ENCODE data around the gene SDK1. TPM values are rescaled to one million over a fixed set of nuclear protein-coding genes. Genes with fewer than 3 reads are reported as not detected.

Gene SDK1
- total RNA-seq, 4 donors from 2014 or later = 1.3 to 5.0 (median 2.0) TPM

DNA sequence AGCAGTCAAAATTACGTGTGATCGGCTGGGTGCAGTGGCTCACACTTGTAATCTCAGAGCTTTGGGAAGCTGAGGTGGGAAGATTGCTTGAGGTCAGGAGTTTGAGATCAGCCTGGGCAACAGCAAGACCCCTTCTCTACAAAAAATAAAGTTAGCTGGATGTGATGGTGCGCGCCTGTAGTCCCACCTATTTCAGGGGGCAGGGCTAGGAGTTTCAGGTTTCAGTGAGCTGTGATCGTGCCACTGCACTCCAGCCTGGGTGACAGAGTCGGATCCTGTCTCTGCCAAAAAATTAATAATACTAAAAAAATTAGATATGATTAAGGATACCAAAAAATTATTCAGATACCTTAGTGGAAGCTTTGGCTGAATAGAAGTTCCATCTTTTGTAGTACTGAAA, 136.4 kb downstream of the SDK1 start:
- Histone ChIP-seq H3K4me1 (no peaks in the 10 kb centered on the region), H3K27me3 (no peaks in the 10 kb centered on the region), H3K27ac (no peak overlapping the region), H3K9me3 (no peaks in the 10 kb centered on the region), H3K4me3 (replicated peaks in 1 of 3) (no peak overlapping the region), H3K36me3 (no peaks in the 10 kb centered on the region)
- TF ChIP-seq POLR2A (IDR thresholded peaks at IDR 0.05) = no peak
- TF ChIP-seq, protein P1, sequence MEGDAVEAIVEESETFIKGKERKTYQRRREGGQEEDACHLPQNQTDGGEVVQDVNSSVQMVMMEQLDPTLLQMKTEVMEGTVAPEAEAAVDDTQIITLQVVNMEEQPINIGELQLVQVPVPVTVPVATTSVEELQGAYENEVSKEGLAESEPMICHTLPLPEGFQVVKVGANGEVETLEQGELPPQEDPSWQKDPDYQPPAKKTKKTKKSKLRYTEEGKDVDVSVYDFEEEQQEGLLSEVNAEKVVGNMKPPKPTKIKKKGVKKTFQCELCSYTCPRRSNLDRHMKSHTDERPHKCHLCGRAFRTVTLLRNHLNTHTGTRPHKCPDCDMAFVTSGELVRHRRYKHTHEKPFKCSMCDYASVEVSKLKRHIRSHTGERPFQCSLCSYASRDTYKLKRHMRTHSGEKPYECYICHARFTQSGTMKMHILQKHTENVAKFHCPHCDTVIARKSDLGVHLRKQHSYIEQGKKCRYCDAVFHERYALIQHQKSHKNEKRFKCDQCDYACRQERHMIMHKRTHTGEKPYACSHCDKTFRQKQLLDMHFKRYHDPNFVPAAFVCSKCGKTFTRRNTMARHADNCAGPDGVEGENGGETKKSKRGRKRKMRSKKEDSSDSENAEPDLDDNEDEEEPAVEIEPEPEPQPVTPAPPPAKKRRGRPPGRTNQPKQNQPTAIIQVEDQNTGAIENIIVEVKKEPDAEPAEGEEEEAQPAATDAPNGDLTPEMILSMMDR (IDR thresholded peaks at IDR 0.05) = no peak
- intact Hi-C loops (cut with DNase I) = no loop called here
- DNase-seq = no peak
- 62 to 88% methylated on average over 6 of the region's 6 CpGs for WGBS, 2 donors

DNA sequence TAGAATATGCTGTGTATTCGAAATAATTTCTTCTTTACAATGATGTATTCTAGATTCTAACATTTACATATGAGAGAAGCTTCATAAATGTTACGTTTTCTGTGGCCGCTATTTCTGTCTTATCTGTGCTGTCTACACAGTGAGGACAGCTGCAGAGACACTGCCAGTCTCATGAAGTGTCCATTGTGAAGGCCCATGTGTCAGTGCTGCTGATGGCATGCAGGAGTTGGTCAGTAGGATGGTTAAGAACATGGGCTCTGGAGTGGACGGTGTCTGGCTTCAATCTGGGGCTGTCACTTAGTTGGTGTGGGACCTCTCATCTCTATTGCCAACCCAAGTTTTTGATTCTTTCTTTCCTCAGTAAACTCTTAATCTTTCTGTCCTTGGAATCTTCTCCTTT, 137.3 kb downstream of the SDK1 start:
- no peak for TF ChIP-seq POLR2A (IDR thresholded peaks at IDR 0.05)
- TF ChIP-seq, protein P1 (IDR thresholded peaks at IDR 0.05) = no peak
- H3K4me1 ChIP-seq = no peaks in the 10 kb centered on the region
- H3K9me3 ChIP-seq = no peaks in the 10 kb centered on the region
- intact Hi-C loops (cut with DNase I) = no loop called here
- H3K27ac ChIP-seq = no peak overlapping the region
- no peaks in the 10 kb centered on the region for H3K36me3 ChIP-seq
- 91 to 92% methylated on average over 4 of the region's 4 CpGs for WGBS, 2 donors
- no peak for DNase-seq
- H3K4me3 ChIP-seq (replicated peaks in 1 of 3) = no peak overlapping the region
- no peaks in the 10 kb centered on the region for H3K27me3 ChIP-seq

DNA sequence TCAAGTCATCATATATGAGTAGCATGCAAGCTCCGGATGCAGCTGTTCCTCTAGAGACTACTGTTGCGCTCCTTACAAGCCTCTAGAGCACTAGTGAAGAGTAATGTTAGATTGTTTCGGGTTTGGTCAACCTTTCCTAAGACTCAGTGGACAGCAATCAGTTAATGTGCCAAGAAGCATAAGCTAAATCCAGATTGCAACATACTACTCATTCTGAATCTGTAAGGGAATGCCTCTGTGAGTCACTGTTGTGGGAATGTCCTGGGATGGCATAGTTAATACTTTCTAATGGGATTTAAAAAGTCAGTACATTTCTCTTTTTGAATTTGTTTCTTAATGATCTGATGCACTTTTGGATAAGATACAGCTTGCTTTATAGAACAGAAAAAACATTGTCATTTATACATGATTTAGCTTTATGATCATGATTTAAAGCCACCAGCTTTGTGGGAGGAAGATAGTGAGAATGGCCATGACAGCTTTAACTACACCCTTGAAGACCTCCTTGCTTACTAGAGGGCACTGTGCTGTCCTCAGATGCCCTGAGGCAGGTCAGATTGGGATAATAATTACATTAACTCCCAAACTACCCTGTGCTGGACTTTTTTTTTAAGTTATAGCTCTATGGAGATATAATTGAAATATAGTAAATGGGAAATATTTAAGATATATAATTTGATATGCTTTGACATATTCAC, 138.4 kb downstream of the SDK1 start:
- DNase-seq = no peak
- H3K4me1 ChIP-seq = no peaks in the 10 kb centered on the region
- no peak for TF ChIP-seq POLR2A (IDR thresholded peaks at IDR 0.05)
- TF ChIP-seq, protein P1 (IDR thresholded peaks at IDR 0.05) = no peak
- no peaks in the 10 kb centered on the region for H3K36me3 ChIP-seq
- H3K27me3 ChIP-seq = no peaks in the 10 kb centered on the region
- H3K9me3 ChIP-seq = no peaks in the 10 kb centered on the region
- intact Hi-C loops (cut with DNase I) = no loop called here
- no peak overlapping the region for H3K27ac ChIP-seq
- 81 to 85% methylated on average over 3 of the region's 3 CpGs for WGBS, 2 donors
- no peak overlapping the region for H3K4me3 ChIP-seq (replicated peaks in 1 of 3)

DNA sequence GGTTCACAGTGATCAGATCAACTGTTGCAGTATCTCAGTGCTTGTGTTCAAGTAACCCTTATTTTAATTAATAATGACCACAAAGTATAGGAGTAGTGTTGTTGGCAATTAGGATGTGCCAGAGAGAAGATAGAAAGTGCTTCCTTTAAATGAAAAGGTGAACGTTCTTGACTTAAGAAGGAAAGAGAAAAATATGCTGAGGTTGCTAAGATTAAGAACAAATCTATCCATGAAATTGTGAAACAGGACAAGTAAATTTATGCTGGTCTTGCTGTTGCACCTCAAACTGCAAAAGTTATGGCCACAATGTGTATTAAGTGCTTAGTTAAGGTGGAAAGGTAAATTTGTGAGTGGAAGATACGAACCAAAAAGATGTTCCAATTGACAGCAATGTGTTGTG, 139.5 kb downstream of the SDK1 start:
- intact Hi-C loops (cut with DNase I) = no loop called here
- no peak for DNase-seq
- WGBS, 2 donors = 46 to 87% methylated on average over 2 of the region's 2 CpGs
- Histone ChIP-seq H3K27me3 (no peaks in the 10 kb centered on the region), H3K36me3 (no peaks in the 10 kb centered on the region), H3K9me3 (no peaks in the 10 kb centered on the region), H3K27ac (no peak overlapping the region), H3K4me1 (no peaks in the 10 kb centered on the region), H3K4me3 (replicated peaks in 1 of 3) (no peak overlapping the region)
- TF ChIP-seq POLR2A (IDR thresholded peaks at IDR 0.05) = no peak
- TF ChIP-seq, protein P1 (IDR thresholded peaks at IDR 0.05) = no peak

DNA sequence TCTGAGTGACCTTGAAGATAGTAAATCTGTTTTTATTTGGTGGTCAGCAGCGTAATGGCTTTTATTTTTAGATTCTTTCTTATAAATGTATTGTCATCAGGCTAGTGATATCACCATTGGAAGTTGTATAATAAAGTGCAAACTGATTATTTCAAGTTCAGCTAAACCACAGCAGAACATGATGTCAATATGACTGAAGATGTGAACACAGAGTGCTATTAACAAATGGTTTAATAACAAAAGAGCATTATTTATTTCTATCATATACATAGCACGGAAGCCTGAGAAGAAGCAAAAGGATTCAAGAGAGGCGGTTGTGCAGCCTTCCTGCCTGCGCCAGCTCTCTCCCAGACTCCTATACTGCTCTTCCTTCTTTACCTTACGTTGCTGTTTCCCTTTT, 142.7 kb downstream of the SDK1 start:
- H3K36me3 ChIP-seq = no peaks in the 10 kb centered on the region
- no peak overlapping the region for H3K27ac ChIP-seq
- no peaks in the 10 kb centered on the region for H3K27me3 ChIP-seq
- H3K4me1 ChIP-seq = no peaks in the 10 kb centered on the region
- intact Hi-C loops (cut with DNase I) = no loop called here
- DNase-seq = no peak
- H3K9me3 ChIP-seq = no peaks in the 10 kb centered on the region
- WGBS, 2 donors = 91 to 97% methylated on average over 5 of the region's 5 CpGs
- no peak overlapping the region for H3K4me3 ChIP-seq (replicated peaks in 1 of 3)
- TF ChIP-seq POLR2A (IDR thresholded peaks at IDR 0.05) = no peak
- TF ChIP-seq, protein P1 (IDR thresholded peaks at IDR 0.05) = no peak
